Measurements from ENCODE around the gene CAMSAP1.

CAMSAP1 gene

DNA sequence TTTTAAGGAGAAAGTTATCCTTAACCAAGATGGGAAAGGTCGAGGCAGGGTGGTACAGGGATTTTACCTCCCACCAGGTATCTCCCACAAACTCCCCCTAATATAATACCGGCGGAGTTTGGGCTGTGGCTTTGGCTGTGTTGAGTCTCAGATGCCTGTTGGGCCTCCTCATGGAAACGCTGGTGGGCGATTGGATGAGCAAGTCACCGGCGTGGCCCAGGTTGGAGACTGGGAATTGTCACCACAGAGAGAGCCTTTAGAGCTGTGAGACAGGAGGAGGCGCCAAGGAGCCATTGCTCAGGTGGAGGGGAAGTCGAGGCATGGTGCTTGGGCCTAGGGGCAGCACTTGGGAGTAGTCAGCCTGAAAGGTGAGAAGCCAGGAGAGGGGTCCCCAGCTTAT lies 3.4 kb upstream of the CAMSAP1 start:
- DNase-seq (ENCODE audit: low read depth): no peak
- no peak overlapping the region for H3K4me3 ChIP-seq (ENCODE audit: low read depth, low read length)
- TF ChIP-seq, protein P1, sequence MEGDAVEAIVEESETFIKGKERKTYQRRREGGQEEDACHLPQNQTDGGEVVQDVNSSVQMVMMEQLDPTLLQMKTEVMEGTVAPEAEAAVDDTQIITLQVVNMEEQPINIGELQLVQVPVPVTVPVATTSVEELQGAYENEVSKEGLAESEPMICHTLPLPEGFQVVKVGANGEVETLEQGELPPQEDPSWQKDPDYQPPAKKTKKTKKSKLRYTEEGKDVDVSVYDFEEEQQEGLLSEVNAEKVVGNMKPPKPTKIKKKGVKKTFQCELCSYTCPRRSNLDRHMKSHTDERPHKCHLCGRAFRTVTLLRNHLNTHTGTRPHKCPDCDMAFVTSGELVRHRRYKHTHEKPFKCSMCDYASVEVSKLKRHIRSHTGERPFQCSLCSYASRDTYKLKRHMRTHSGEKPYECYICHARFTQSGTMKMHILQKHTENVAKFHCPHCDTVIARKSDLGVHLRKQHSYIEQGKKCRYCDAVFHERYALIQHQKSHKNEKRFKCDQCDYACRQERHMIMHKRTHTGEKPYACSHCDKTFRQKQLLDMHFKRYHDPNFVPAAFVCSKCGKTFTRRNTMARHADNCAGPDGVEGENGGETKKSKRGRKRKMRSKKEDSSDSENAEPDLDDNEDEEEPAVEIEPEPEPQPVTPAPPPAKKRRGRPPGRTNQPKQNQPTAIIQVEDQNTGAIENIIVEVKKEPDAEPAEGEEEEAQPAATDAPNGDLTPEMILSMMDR (IDR thresholded peaks at IDR 0.05; ENCODE audit: control insufficient read depth, extremely low read depth, insufficient read depth): no peak

DNA sequence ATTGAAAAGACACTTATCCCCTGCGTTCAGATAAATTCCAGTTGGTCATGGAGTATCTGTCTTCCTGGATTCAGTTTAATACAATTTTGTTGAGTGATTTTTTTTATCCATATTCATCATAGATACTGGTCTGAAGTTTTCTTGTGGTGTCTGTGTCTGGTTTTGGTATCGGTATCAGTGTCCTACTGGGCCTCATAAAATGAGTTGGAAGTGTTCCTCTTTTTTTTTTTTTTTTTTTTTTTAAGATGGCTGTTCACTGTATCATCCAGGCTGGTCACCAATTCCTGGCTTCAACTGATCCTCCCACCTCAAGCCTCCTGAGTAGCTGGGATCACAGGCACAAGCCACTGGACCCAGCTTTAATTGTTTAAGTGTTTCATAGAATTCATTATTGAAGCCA lies 2.9 kb upstream of the CAMSAP1 start:
- H3K4me3 ChIP-seq (ENCODE audit: low read depth, low read length): no peak overlapping the region
- TF ChIP-seq, protein P1 (IDR thresholded peaks at IDR 0.05; ENCODE audit: control insufficient read depth, extremely low read depth, insufficient read depth): no peak
- DNase-seq (ENCODE audit: low read depth): no peak

DNA sequence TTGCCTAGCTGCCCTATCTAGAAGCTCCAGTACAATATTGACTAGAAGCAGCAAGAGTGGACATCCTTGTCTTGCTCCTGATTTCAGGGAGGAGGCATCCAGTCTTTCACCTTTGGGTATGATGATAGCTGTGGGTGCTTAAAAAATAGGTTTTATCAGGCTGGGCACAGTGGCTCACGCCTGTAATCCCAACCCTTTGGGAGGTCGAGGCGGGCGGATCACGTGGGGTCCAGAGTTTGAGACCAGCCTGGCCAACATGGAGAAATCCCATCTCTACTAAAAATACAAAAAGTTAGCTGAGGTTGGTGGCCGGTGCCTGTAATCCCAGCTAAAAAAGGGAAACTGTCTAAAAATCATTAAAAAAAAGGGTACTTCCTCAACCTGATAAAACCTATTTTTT lies 2.0 kb upstream of the CAMSAP1 start:
- TF ChIP-seq, protein P1 (IDR thresholded peaks at IDR 0.05; ENCODE audit: control insufficient read depth, extremely low read depth, insufficient read depth): no peak
- no peak for DNase-seq (ENCODE audit: low read depth)
- no peak overlapping the region for H3K4me3 ChIP-seq (ENCODE audit: low read depth, low read length)

DNA sequence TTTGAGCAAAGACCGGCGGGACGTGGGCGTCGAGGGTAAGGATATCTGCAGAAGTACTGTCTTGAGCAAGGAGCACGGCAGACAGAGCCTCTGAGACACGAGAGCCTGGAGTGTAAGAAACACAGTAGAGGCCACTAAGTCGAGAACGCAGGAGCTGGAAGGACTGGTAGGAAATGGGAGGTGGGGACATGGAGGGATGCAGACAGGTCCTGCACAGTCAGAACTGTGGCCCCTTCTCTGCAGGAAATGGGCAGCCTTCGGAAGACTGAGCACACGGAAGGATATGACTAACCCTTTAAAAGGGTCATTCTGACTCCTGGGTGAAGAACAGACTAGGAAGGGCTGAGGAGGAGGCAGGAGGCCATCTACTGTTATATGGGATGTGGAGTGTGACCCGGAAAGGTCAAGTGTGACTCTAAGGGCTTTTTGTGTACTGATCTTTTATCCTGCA lies 1.4 kb upstream of the CAMSAP1 start:
- TF ChIP-seq, protein P1 (IDR thresholded peaks at IDR 0.05; ENCODE audit: control insufficient read depth, extremely low read depth, insufficient read depth): no peak
- no peak for DNase-seq (ENCODE audit: low read depth)
- peak overlapping the region; percentile 77 for H3K4me3 ChIP-seq (ENCODE audit: low read depth, low read length)

DNA sequence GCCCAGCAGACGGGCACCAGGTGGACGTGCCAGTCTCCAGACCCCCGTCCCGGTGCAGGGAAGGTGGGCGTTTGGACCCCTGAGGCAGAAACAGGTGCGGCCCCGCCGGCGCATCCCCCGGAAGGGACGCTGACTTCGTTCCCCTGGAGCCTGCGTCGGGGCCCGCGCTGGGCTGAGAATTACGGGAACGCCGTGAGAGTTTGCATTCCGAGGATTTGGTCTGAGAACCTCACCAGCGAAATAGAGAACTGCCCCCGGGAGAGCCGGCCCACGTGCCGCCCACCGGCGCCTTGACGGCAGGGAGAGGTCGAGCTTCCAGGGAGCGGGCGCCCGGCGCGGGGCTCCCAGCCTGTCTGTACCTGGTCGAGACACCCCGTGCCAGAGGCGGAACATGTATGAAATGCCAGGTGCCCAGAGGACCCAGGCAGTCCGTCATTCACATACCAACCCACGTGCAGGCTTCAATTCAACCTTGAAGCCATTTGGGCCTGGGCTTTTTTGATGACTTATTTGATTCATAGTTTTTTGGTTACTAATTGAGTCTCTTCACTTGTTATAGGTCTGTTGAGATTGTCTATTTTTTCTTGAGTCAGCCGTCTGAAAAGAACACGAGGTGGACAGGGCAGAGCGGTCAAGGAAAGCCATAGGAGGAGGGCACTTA lies 877 bp upstream of the CAMSAP1 start:
- H3K4me3 ChIP-seq (ENCODE audit: low read depth, low read length): peak overlapping the region; percentile 77
- DNase-seq (ENCODE audit: low read depth): no peak
- TF ChIP-seq, protein P1 (IDR thresholded peaks at IDR 0.05; ENCODE audit: control insufficient read depth, extremely low read depth, insufficient read depth): no peak

DNA sequence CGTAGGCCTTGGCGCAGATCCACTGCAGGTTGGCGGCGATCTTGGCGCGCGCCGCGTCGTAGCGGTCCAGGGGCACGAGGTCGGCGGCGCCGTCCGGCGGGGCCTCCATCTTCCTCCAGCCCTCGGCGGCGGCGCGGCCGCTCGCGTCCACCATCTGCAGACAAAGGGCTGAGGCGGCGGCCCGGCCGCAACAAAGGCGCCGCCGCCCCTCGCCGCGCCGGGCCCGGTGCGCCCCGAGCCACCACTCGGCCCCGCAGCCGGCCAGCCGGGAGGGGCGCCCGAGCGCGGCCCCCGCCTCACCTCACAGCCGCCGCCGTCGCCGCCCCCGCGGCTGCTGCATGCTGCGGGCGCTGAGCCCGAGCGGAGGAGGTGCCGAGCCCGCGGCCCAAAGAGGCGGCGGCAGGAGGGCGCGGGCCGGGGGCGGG lies 328 bp downstream of the CAMSAP1 start:
- TF ChIP-seq, protein P1 (IDR thresholded peaks at IDR 0.05; ENCODE audit: control insufficient read depth, extremely low read depth, insufficient read depth): no peak
- DNase-seq (ENCODE audit: low read depth): no peak
- peak overlapping the region; percentile 65 for H3K4me3 ChIP-seq (ENCODE audit: low read depth, low read length)
